ENCODE measurements around the gene UGDH. TPM values are rescaled to one million over a fixed set of nuclear protein-coding genes. Genes with fewer than 3 reads are reported as not detected.
"Not testable (repeated sequence)": the region's sequence is repeated elsewhere in the genome, so short reads cannot be mapped to it uniquely, and the experiment has no call there.

Gene UGDH
- total and polyA plus RNA-seq, 9 of the 15 experiments (the other 6 are each of a cell fraction or from before 2014, with no cell fraction given): 5.5 to 21.7 (median 16.2) TPM

DNA sequence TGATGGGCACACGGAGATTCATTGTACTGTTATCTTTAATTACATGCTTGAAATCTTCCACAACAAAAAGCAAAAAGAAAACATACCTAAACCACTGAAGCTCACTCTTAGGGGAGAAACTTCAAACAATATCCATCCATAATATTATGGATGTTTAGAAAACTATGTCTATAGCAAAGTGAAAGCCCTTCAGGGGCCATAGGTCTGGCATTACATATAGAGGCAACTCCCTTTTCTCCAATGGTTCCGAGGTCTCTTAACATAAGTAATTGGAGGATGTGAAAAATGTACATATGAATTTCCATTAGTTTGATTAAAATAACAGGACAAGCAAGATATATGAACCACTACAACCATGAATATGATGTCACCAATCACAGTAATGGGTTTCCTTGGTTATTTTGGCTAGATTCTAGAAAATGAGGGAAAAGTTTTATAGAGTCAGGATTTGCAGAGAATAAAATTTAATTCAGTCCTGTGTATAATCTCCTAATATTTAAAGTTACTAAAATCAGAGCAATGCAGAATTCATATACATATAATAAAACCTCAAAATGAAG lies 10.8 kb downstream of the UGDH start:
- Histone ChIP-seq H3K4me2 (ENCODE audit: insufficient read depth, low read length) (no peak overlapping the region), H3K9ac (ENCODE audit: insufficient read depth in 1 of 2, low read depth in 2 of 2, low read length in 2 of 2) (no peak overlapping the region), H4K20me1 (replicated peaks; ENCODE audit: control insufficient read depth, insufficient read depth, low read length) (no peaks in the 10 kb centered on the region), H3K27ac (ENCODE audit: extremely low read depth, low read depth, low read length) (no peak overlapping the region), H3K9me3 (replicated peaks; ENCODE audit: control insufficient read depth, insufficient read depth, low read depth, low read length) (no peaks in the 10 kb centered on the region), H3K4me3 (no peak overlapping the region), H3K9me1 (ENCODE audit: control insufficient read depth, insufficient read depth, low read length) (no peaks in the 10 kb centered on the region), H3K36me3 (ENCODE audit: control insufficient read depth, insufficient read depth, low read length) (peaks cover 16% of the 10 kb centered on the region; the same call in 2 of the 3 replicates), H3K79me2 (ENCODE audit: control insufficient read depth, insufficient read depth, low read length) (no peaks in the 10 kb centered on the region), H3K27me3 (ENCODE audit: control insufficient read depth in 2 of 2, insufficient read depth in 2 of 2, low read length in 2 of 2) (no peaks in the 10 kb centered on the region), H2AFZ (ENCODE audit: low read depth, low read length) (no peak overlapping the region), H3K4me1 (replicated peaks in 1 of 2; ENCODE audit: control insufficient read depth in 2 of 2, insufficient read depth in 2 of 2, low read length in 2 of 2) (peaks cover 4 to 6% of the 10 kb centered on the region in 2 experiments; a peak in 4 of 5 replicates)
- BruUV-seq (replicated peaks): no TSS peak
- ATAC-seq (no peak), FAIRE-seq (no peak), DNase-seq (ENCODE audit: extremely low read depth in 1 of 4, low spot score in 3 of 4) (no peak)
- POLR2A ChIA-PET: interaction anchor here (1.0 kb wide), 1 partner anchor 8 kb away, joined by 4 read pairs; no protein-coding TSS in a partner anchor
- WGBS (ENCODE audit: insufficient coverage, low coverage, missing lambda C conversion rate): 63% methylated on average over 2 of the region's 2 CpGs
- in situ Hi-C loops (cut with MboI): no loop called here
- intact Hi-C loops (cut with micrococcal nuclease): no loop called here
- TF ChIP-seq MCM7 (IDR thresholded peaks at IDR 0.05) (no peak), E2F1 (CRISPR knock-in tag; IDR thresholded peaks at IDR 0.05) (no peak)
- CTCF ChIA-PET (ENCODE audit: low intra/inter-chr PET ratio): no interaction called here

- H3K4me1 ChIP-seq (replicated peaks in 1 of 2; ENCODE audit: control insufficient read depth in 2 of 2, insufficient read depth in 2 of 2, low read length in 2 of 2); intact Hi-C loops (cut with micrococcal nuclease); H3K9ac ChIP-seq (ENCODE audit: insufficient read depth in 1 of 2, low read depth in 2 of 2, low read length in 2 of 2); DNase-seq (ENCODE audit: extremely low read depth in 1 of 4, low spot score in 3 of 4); H3K79me2 ChIP-seq (ENCODE audit: control insufficient read depth, insufficient read depth, low read length); CTCF ChIA-PET (ENCODE audit: low intra/inter-chr PET ratio); H2AFZ ChIP-seq (ENCODE audit: low read depth, low read length); H3K9me1 ChIP-seq (ENCODE audit: control insufficient read depth, insufficient read depth, low read length); BruUV-seq (replicated peaks); H3K4me2 ChIP-seq (ENCODE audit: insufficient read depth, low read length); H4K20me1 ChIP-seq (replicated peaks; ENCODE audit: control insufficient read depth, insufficient read depth, low read length); H3K4me3 ChIP-seq; H3K9me3 ChIP-seq (replicated peaks; ENCODE audit: control insufficient read depth, insufficient read depth, low read depth, low read length); ATAC-seq; H3K27me3 ChIP-seq (ENCODE audit: control insufficient read depth in 2 of 2, insufficient read depth in 2 of 2, low read length in 2 of 2); in situ Hi-C loops (cut with MboI); FAIRE-seq: not testable (repeated sequence)
- POLR2A ChIA-PET: interaction anchor here (1.0 to 1.7 kb wide), 3 partner anchors 9 to 12 kb away, joined by 3 to 6 read pairs (median 4); partner anchors contain the start of gene UGDH
- TF ChIP-seq, protein P1, sequence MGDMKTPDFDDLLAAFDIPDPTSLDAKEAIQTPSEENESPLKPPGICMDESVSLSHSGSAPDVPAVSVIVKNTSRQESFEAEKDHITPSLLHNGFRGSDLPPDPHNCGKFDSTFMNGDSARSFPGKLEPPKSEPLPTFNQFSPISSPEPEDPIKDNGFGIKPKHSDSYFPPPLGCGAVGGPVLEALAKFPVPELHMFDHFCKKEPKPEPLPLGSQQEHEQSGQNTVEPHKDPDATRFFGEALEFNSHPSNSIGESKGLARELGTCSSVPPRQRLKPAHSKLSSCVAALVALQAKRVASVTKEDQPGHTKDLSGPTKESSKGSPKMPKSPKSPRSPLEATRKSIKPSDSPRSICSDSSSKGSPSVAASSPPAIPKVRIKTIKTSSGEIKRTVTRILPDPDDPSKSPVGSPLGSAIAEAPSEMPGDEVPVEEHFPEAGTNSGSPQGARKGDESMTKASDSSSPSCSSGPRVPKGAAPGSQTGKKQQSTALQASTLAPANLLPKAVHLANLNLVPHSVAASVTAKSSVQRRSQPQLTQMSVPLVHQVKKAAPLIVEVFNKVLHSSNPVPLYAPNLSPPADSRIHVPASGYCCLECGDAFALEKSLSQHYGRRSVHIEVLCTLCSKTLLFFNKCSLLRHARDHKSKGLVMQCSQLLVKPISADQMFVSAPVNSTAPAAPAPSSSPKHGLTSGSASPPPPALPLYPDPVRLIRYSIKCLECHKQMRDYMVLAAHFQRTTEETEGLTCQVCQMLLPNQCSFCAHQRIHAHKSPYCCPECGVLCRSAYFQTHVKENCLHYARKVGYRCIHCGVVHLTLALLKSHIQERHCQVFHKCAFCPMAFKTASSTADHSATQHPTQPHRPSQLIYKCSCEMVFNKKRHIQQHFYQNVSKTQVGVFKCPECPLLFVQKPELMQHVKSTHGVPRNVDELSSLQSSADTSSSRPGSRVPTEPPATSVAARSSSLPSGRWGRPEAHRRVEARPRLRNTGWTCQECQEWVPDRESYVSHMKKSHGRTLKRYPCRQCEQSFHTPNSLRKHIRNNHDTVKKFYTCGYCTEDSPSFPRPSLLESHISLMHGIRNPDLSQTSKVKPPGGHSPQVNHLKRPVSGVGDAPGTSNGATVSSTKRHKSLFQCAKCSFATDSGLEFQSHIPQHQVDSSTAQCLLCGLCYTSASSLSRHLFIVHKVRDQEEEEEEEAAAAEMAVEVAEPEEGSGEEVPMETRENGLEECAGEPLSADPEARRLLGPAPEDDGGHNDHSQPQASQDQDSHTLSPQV (IDR thresholded peaks at IDR 0.05): peak; percentile 22; the same call in 1 of the 2 replicates
- Histone ChIP-seq H3K36me3 (ENCODE audit: control insufficient read depth, insufficient read depth, low read length) (peaks cover 16% of the 10 kb centered on the region; the same call in 2 of the 3 replicates), H3K27ac (ENCODE audit: extremely low read depth, low read depth, low read length) (peak overlapping the region; percentile 75; the same call in 1 of the 3 replicates)
- WGBS (ENCODE audit: insufficient coverage, low coverage, missing lambda C conversion rate): 95% methylated on average over 14 of the region's 14 CpGs
These were observed 11.4 kb downstream of the UGDH start for GRCh38 chr4:39515669-39516401.
